Loucy (cell line): Measurements from ENCODE around the gene DBH.

Source experiments
- EZH2phosphoT487 ChIP-seq: fragments of 200-600 bp; IDR thresholded peaks from 2 replicates; pipeline ENCODE4 v1.6.1; 2018; ENCODE audit warnings: antibody characterized with exemption, mild to moderate bottlenecking, moderate library complexity, borderline replicate concordance
- TF ChIP-seq, protein P1 (sequence below): fragments of 200-600 bp; sonication (generic); conservative IDR thresholded peaks from 2 replicates; pipeline ENCODE4 v1.5.1; 2014; ENCODE audit warnings: mild to moderate bottlenecking, antibody characterized with exemption, low read length

DNA sequence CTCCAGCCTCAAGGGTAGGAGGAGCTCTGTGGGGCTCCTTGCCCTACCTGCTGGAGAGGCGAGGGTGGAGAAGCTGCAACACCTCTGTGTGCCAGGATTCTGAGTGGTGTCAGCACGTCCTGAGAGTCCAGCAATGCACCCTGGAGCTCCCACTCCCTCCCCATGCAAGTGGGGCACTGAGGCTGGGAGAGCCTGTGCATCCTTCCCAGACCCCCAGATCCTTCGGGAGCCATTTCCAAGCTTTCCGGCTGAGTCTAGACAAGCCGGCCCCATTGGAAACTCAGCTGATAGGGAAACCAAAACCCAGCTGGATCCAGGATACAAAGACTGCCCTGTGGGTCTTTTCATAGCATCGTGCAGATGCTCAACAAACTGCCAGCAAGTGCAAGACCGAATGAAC, 28.8 kb upstream of the DBH start:
- TF ChIP-seq, protein P1, sequence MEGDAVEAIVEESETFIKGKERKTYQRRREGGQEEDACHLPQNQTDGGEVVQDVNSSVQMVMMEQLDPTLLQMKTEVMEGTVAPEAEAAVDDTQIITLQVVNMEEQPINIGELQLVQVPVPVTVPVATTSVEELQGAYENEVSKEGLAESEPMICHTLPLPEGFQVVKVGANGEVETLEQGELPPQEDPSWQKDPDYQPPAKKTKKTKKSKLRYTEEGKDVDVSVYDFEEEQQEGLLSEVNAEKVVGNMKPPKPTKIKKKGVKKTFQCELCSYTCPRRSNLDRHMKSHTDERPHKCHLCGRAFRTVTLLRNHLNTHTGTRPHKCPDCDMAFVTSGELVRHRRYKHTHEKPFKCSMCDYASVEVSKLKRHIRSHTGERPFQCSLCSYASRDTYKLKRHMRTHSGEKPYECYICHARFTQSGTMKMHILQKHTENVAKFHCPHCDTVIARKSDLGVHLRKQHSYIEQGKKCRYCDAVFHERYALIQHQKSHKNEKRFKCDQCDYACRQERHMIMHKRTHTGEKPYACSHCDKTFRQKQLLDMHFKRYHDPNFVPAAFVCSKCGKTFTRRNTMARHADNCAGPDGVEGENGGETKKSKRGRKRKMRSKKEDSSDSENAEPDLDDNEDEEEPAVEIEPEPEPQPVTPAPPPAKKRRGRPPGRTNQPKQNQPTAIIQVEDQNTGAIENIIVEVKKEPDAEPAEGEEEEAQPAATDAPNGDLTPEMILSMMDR, result no peak
- TF ChIP-seq EZH2phosphoT487, result no peak
